ENCODE results near the gene MRPS18B. TPM values are rescaled to one million over a fixed set of nuclear protein-coding genes. Genes with fewer than 3 reads are reported as not detected.

MRPS18B gene
- polyA plus RNA-seq, 1 donor from 2014 or later = 77.7 TPM

DNA sequence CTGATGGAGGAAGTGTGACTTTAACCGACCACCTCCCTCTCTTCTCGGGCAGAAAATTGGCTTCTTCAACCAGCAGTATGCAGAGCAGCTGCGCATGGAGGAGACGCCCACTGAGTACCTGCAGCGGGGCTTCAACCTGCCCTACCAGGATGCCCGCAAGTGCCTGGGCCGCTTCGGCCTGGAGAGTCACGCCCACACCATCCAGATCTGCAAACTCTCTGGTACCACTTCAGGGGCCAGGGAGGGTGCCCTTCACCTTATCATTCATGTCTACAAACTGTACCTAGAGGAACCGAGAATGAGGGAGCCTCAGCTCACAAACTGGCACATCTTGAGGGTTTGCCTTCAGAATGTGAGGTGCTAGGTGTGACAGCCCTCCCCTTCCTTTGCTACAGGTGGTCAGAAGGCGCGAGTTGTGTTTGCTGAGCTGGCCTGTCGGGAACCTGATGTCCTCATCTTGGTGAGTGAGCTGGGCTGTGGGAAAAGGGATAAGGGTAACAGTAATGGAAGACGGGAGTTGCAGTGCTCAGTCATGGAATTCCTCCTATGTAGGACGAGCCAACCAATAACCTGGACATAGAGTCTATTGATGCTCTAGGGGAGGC, 27.8 kb upstream of the MRPS18B start:
- H2AFZ ChIP-seq (ENCODE audit: low read depth, low read length) = no peak overlapping the region
- no peak overlapping the region for H3K27ac ChIP-seq (ENCODE audit: low read length)
- no peaks in the 10 kb centered on the region for H3K79me2 ChIP-seq (replicated peaks; ENCODE audit: insufficient read depth, low read length)
- no peaks in the 10 kb centered on the region for H3F3A ChIP-seq (ENCODE audit: insufficient read depth, low read length, poor library complexity, severe bottlenecking)
- TF ChIP-seq RAD21 (conservative IDR thresholded peaks at IDR 0.05) (no peak), SMC3 (conservative IDR thresholded peaks at IDR 0.05; ENCODE audit: poor library complexity) (no peak), POLR2AphosphoS5 (IDR thresholded peaks at IDR 0.05) (no peak), EZH2 (IDR thresholded peaks at IDR 0.05; ENCODE audit: borderline replicate concordance, insufficient read depth, low read length, poor library complexity, severe bottlenecking) (no peak), EP300 (conservative IDR thresholded peaks at IDR 0.05; ENCODE audit: poor library complexity, severe bottlenecking) (no peak), MXI1 (conservative IDR thresholded peaks at IDR 0.05; ENCODE audit: poor library complexity, severe bottlenecking) (no peak), TAF1 (IDR thresholded peaks at IDR 0.05; ENCODE audit: low read depth) (no peak)
- TF ChIP-seq, protein P1, sequence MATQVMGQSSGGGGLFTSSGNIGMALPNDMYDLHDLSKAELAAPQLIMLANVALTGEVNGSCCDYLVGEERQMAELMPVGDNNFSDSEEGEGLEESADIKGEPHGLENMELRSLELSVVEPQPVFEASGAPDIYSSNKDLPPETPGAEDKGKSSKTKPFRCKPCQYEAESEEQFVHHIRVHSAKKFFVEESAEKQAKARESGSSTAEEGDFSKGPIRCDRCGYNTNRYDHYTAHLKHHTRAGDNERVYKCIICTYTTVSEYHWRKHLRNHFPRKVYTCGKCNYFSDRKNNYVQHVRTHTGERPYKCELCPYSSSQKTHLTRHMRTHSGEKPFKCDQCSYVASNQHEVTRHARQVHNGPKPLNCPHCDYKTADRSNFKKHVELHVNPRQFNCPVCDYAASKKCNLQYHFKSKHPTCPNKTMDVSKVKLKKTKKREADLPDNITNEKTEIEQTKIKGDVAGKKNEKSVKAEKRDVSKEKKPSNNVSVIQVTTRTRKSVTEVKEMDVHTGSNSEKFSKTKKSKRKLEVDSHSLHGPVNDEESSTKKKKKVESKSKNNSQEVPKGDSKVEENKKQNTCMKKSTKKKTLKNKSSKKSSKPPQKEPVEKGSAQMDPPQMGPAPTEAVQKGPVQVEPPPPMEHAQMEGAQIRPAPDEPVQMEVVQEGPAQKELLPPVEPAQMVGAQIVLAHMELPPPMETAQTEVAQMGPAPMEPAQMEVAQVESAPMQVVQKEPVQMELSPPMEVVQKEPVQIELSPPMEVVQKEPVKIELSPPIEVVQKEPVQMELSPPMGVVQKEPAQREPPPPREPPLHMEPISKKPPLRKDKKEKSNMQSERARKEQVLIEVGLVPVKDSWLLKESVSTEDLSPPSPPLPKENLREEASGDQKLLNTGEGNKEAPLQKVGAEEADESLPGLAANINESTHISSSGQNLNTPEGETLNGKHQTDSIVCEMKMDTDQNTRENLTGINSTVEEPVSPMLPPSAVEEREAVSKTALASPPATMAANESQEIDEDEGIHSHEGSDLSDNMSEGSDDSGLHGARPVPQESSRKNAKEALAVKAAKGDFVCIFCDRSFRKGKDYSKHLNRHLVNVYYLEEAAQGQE (IDR thresholded peaks at IDR 0.05; ENCODE audit: borderline replicate concordance) = no peak
- TF ChIP-seq, protein P2, sequence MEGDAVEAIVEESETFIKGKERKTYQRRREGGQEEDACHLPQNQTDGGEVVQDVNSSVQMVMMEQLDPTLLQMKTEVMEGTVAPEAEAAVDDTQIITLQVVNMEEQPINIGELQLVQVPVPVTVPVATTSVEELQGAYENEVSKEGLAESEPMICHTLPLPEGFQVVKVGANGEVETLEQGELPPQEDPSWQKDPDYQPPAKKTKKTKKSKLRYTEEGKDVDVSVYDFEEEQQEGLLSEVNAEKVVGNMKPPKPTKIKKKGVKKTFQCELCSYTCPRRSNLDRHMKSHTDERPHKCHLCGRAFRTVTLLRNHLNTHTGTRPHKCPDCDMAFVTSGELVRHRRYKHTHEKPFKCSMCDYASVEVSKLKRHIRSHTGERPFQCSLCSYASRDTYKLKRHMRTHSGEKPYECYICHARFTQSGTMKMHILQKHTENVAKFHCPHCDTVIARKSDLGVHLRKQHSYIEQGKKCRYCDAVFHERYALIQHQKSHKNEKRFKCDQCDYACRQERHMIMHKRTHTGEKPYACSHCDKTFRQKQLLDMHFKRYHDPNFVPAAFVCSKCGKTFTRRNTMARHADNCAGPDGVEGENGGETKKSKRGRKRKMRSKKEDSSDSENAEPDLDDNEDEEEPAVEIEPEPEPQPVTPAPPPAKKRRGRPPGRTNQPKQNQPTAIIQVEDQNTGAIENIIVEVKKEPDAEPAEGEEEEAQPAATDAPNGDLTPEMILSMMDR (IDR thresholded peaks at IDR 0.05; ENCODE audit: poor library complexity, severe bottlenecking) = no peak
- no peaks in the 10 kb centered on the region for H3K27me3 ChIP-seq (ENCODE audit: insufficient read depth, low read depth, low read length)
- H3K4me2 ChIP-seq (ENCODE audit: low read length) = no peak overlapping the region
- no peaks in the 10 kb centered on the region for H3K9me3 ChIP-seq (ENCODE audit: low read length)
- no peak overlapping the region for H3K4me3 ChIP-seq (ENCODE audit: low read length)
- H3K36me3 ChIP-seq (ENCODE audit: insufficient read depth, low read length) = peaks cover 8% of the 10 kb centered on the region
- H3K9me2 ChIP-seq (ENCODE audit: insufficient read depth, low read length) = no peaks in the 10 kb centered on the region
- H4K20me1 ChIP-seq (ENCODE audit: insufficient read depth) = no peaks in the 10 kb centered on the region
- H3K9ac ChIP-seq (ENCODE audit: low read length) = no peak overlapping the region

- no peaks in the 10 kb centered on the region for H4K20me1 ChIP-seq (ENCODE audit: insufficient read depth)
- H3K4me2 ChIP-seq (ENCODE audit: low read length) = no peak overlapping the region
- no peak overlapping the region for H2AFZ ChIP-seq (ENCODE audit: low read depth, low read length)
- no peak overlapping the region for H3K27ac ChIP-seq (ENCODE audit: low read length)
- no peaks in the 10 kb centered on the region for H3K9me2 ChIP-seq (ENCODE audit: insufficient read depth, low read length)
- no peaks in the 10 kb centered on the region for H3K27me3 ChIP-seq (ENCODE audit: insufficient read depth, low read depth, low read length)
- no peaks in the 10 kb centered on the region for H3K79me2 ChIP-seq (replicated peaks; ENCODE audit: insufficient read depth, low read length)
- no peaks in the 10 kb centered on the region for H3F3A ChIP-seq (ENCODE audit: insufficient read depth, low read length, poor library complexity, severe bottlenecking)
- TF ChIP-seq, protein P1 (IDR thresholded peaks at IDR 0.05; ENCODE audit: borderline replicate concordance) = no peak
- no peaks in the 10 kb centered on the region for H3K9me3 ChIP-seq (ENCODE audit: low read length)
- peaks cover 8% of the 10 kb centered on the region for H3K36me3 ChIP-seq (ENCODE audit: insufficient read depth, low read length)
- H3K4me3 ChIP-seq (ENCODE audit: low read length) = no peak overlapping the region
- H3K9ac ChIP-seq (ENCODE audit: low read length) = no peak overlapping the region
Measured at GRCh38 chr6:30590509-30590908, 27.1 kb upstream of the MRPS18B start.
